A375 (cell line): ENCODE data around the gene FHOD1. TPM values are rescaled to one million over a fixed set of nuclear protein-coding genes. Genes with fewer than 3 reads are reported as not detected.

Source experiments
- small RNA-seq: library from RNA; depleted of rRNA; stranded (forward); fragments of <200 nt; gene quantifications from one replicate; pipeline ENCODE3, GENCODE V24; 2014
- total RNA-seq: library from RNA; depleted of rRNA; stranded (reverse); fragments of >200 nt; shearing (Covaris generic); gene quantifications from 2 replicates; pipeline ENCODE4 v1.2.3, GENCODE V29; 2014; rRNA removed

The FHOD1 gene
- total RNA-seq = 46.7 and 52.4 TPM in 2 replicates

DNA sequence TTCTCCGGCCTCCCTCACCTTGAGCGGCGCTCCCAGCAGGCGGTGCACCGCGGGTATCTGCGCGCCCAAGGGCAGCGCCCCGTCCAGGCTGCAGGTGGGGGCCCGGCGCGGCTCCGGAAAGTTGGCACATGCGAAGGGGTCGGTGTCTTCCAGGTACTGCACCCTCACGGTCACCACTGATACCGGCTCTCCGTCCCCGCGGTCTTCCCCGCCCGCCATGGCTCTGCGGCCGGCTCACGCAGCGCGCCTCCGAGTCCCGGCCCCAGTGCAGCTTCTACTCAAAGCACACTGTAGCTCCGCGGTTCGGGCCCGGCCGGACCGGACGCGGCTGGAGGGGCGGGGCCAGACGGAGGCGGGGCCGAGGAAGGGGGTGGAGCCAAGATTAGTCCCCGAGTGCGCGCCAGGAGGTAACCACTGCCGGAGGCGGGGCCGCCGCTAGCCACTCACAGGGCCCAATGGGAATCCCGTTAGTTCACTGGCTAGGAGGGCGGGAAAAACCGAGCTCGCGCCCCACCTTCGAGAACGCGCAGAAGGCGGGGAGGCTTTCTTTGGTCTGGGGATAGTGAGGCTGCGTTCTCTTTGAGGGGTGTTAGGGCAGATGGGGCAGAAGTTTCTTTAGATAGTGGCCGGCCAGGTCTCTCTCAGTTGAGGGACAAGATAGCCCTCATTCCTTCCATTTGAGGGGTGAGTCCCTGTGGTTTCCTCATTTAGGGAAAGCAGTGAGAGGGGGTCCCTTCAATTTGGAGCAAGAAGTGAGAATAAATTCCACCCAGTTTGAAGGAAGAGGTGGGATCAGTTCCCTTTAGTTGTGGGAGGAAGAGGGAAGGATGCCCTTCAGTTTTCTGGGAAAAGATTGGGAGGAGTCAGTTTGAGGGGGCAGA is at the start of gene FHOD1:
Gene FHOD1 (minus strand): TSS at position 290 of the 881 bp plus-strand sequence. CDS start 71 bp downstream, at position 219.

DNA sequence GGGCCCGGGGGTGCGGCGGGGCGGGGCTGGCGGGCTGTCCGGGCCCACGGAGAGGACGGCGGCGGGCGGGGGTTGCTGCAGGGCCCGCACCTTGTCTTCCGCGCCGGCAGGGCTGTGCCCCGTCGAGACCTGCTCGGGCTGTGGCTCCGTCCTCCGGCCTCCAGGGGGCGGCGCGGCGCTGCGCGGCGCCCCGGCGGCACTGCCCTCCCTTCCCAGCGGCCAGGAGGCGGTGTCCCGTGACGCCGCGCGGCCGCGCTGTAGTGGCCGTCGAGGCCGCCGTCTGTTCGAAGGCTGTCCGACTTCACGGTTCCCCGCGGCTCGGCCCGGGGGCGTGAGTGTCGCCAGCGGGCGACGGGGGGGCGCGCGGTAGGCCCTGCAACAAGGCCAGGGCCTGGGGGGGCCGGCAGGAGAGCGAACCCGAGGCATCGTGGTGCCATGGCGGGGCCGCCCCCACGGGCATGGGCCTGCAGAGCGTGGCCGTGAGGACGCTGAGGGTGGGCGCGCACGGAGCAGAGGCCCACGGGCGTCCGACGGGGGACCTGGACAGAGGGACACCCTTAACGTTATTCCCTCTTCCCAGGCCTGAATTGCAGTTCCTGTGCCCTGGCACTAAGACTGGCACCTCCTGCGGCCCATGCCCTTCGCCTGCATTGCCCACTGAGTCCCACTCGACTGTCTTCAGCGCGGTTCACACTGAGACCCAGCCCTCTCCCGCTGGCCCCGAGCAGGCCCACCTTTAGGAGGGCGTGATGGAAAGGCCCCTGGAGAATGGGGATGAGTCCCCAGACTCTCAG is 32.2 kb upstream of the FHOD1 start, which contains the start of gene PLEKHG4:
Gene PLEKHG4 (plus strand): TSS at position 237 of the 794 bp plus-strand sequence. CDS start 513 bp downstream, at position 750.

DNA sequence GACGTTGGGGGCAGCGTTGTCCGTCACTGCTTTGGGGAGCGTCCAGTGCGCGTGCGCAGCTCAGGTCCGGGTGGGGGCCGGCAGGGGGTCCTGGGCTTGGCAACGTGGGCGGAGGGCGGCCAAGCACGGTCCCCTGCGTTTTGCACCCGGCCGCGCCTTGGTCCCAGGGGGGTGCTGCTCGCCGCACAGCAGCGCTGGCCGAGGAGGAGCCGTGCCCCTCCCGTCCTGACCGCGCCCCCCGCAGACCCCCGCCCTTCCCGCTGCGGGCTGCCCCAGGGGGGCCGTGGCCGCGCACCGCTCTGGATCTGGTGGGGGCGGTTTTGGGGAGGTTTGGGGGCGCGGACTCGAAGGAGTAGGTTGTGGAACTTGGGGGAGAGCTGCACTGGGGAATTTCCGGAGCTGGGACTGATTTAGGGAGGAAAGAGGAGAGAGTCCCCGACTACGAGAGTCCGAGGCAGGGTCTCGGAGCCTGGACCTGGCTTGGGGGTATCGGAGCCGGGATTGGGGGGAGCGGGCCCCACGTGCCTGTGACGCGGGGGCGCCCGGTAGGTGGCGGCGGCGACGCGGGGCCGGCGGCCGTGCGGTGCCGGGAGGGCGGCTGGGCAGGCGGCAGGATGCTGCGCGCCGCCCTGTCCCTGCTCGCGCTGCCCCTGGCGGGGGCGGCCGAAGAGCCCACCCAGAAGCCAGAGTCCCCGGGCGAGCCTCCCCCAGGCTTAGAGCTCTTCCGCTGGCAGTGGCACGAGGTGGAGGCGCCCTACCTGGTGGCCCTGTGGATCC is 1.3 kb upstream of the FHOD1 start, which contains the start of gene SLC9A5:
Gene SLC9A5 (plus strand): TSS at position 579 of the 777 bp plus-strand sequence. CDS start 36 bp downstream, at position 615.

DNA sequence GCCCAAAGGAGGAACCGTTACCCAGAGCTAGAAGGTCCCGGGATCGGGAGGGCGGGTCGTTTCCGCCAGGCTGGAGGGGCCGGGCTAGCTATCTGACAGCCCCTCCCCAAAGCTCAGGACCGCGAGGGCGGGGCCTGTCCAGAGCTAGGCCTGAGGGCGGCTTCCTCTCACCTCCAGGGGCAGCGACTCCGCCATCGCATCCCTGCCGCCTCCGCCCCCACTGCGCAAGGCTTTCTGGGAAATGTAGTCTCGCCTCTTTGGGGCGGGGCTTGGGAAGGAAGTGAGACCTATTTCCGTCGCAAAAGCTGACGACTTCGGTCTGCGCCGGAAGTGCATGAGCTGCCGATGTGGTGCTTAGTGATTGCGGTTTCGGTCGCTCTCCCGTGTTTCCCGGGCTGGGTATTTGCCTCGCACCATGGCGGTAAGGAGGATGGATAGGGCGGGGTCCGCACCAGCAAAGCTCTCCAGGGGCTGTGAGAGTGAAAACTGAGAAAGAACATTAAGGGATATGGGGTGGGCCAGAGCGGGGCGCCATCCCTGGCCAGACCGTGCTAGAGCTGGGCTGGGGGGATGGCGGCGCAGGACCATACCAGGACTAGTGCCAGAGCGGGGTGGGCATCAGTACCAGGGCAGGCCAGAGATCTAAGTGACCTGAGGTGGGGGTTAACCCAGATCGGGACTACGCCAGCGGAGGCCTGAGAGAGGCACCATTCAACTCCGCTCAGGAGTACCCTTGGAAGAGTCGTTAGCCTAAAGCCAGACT is 20.3 kb downstream of the FHOD1 start, which contains the start of gene TMEM208:
Gene TMEM208 (plus strand): TSS at position 327 of the 763 bp plus-strand sequence. CDS start 89 bp downstream, at position 416.

DNA sequence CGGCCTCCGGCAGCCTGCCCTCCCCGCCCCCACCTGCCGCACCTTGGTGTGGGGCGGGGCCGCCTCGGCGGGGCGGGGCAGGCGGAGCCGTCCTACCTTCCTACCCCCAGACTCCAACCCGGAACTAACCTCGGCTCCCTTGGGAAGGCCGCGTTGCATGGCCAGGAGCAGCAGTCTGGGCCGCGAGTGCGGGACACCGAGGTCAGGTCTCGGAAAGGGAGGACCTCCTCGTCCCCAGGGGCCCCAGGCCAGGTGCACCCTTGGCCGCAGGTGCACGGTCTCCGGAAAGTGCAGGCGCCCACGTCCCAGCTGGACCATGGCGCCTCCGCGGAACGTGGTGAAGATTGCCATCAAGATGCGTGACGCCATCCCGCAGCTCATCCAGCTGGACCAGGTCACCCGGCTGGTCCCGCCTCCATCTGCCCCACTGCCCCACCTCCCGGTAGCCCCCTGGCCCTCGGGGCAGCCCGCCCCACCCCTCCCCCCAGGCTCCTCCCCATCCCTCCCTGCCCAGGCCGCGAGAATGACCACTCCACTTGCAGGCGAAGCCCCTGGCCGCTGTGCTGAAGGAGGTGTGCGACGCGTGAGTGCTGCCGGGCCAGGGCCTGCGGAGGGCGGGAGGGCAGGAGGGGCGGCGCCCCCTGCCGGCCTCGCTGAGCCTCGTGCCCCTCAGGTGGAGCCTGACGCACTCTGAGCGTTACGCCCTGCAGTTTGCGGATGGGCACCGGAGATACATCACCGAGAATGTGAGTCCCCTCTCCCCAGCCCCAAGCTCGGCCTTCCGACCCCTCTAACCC is 48.1 kb downstream of the FHOD1 start, which contains the start of gene ELMO3:
Gene ELMO3 (plus strand): TSS at position 121 of the 797 bp plus-strand sequence. CDS start 196 bp downstream, at position 317.

DNA sequence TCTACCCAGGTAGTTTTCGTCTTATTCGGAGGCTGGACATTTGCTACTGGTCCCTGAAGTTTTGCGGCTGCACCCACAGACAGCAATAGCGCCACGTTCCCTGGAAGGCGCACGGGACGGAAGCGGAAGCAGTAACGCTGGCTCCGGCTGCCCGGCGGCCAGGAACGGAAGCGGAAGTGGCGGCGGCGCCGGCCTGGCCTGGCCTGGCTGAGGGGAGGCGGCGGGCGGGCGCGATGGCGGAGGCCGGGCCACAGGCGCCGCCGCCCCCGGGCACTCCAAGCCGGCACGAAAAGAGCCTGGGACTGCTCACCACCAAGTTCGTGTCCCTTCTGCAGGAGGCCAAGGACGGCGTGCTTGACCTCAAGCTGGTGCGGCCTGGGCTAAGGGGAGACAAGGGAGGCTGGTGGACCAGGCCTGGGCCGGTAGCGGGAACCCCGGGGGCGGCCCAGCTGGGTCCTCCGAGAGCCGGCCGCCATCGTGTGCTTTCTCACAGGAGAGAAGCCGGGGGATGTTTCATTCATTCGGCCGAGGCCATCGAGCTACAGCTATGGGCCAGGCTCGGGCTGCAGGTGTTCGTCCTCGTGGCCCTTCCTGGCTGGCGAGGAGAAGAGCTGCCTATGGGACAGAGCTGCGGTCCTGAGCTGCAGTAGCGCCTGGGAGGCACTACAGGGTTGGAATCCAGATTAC is 55.1 kb downstream of the FHOD1 start, which contains the start of gene E2F4:
Gene E2F4 (plus strand): TSS at position 161 of the 687 bp plus-strand sequence. CDS start 73 bp downstream, at position 234.

DNA sequence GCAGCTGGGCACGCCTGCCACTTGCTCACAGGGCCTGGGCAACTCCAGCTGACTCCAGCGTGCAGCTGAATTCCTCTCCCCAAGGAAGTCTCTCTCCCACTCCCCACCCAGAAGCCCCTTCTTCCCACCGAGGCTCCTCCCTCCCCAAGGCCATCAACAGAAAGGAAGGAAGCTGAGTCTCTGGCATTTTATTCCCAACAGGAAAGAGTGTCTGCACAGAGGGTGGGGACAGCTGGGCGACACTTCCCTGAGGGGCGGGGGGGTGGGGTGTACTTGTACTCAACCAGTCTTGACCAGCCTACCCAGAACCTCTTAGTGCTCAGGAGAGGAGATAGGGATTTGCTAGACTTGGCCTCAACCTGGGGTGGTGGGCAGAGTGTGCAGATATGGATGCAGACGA is 57.2 kb downstream of the FHOD1 start, which contains the start of gene EXOC3L1:
Gene EXOC3L1 (minus strand): TSS at position 96 of the 400 bp plus-strand sequence. CDS start 460 bp downstream, outside the sequence.

DNA sequence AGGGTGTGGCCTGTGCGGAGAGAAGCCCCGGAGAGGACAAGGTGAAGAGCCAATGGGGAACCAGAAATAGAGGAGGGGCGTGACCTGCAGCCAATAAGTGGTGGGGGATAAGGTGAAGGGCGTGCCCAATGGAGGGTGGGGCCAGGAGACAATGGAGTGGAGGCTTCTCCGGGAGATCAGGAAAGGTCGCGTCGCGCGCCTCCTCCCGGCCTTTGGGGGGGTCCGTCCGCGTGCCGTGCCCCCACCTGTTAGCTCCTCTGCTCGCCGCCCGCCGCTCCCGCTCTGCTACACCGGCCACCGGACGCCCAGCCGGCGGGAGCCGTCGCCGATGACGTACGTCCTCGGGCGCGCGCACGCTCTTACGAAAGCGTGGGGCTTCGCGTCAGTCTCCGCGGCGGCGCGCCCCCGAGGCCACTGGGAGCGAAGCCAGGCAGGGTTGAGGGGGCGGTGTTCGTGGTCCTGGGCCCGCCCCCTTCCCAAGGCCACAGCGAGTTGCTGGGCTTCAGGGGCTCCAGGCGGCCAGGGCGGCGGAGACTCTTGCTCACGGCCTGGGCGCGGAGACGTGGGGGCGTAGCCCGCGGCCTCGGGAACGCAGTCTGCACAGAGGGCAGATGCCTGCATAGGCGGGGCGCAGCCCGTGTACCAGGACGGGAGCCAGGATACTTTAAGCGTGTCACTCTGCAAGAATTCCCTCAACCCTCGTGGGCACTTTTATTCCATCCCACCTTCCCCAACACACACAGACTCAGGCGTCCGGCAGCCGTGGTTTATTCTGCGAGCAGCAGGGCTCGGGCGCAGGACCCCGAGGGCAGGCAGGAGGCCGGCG is 63.4 kb downstream of the FHOD1 start, which contains the start of gene MATCAP1:
Gene MATCAP1 (minus strand): TSS at position 337 of the 826 bp plus-strand sequence. CDS start 3,353 bp downstream, outside the sequence.

Small RNA genes lying within 50 kb of the gene (small RNA-seq; reads per million reads assigned to genes)
- 0.33 reads per million for gene MIR328

Other genes with a start within 250 kb of the FHOD1 start
- gene CBFB, start 218.3 kb downstream of the FHOD1 start, total RNA-seq = 123 and 128 TPM in 2 replicates
- gene PHAF1, start 137.5 kb downstream of the FHOD1 start, total RNA-seq = 8.0 and 10.1 TPM in 2 replicates
- 0.42 and 0.45 TPM in 2 replicates for gene B3GNT9, start 96.5 kb downstream of the FHOD1 start, total RNA-seq
- gene TRADD, start 87.6 kb downstream of the FHOD1 start, total RNA-seq = 9.9 and 11.5 TPM in 2 replicates
- 9.3 and 17.5 TPM in 2 replicates for gene FBXL8, start 87.5 kb downstream of the FHOD1 start, total RNA-seq
- 16.1 and 23.6 TPM in 2 replicates for gene HSF4, start 82.7 kb downstream of the FHOD1 start, total RNA-seq
- gene NOL3, start 76.9 kb downstream of the FHOD1 start, total RNA-seq = 35.3 and 38.1 TPM in 2 replicates
- gene MATCAP1, start 63.5 kb downstream of the FHOD1 start, total RNA-seq = 24.4 and 25.3 TPM in 2 replicates
- 0.13 TPM in 1 of 2 replicates, not detected in the other for gene EXOC3L1, start 57.3 kb downstream of the FHOD1 start, total RNA-seq
- 175 and 180 TPM in 2 replicates for gene E2F4, start 55.3 kb downstream of the FHOD1 start, total RNA-seq
- gene ELMO3, start 48.4 kb downstream of the FHOD1 start, total RNA-seq = 1.6 and 3.5 TPM in 2 replicates
- gene TMEM208, start 20.4 kb downstream of the FHOD1 start, total RNA-seq = 56.0 and 80.0 TPM in 2 replicates
- gene SLC9A5, start 1.5 kb upstream of the FHOD1 start, total RNA-seq = 2.5 and 2.9 TPM in 2 replicates
- 23.7 and 26.2 TPM in 2 replicates for gene PLEKHG4, start 32.1 kb upstream of the FHOD1 start, total RNA-seq
- gene KCTD19, start 79.3 kb upstream of the FHOD1 start, total RNA-seq = not detected in 2 replicates
- gene LRRC36, start 79.3 kb upstream of the FHOD1 start, total RNA-seq = not detected in 2 replicates
- gene TPPP3, start 146.0 kb upstream of the FHOD1 start, total RNA-seq = 0.64 and 1.7 TPM in 2 replicates
- 1.4 TPM in 1 of 2 replicates, not detected in the other for gene ZDHHC1, start 169.0 kb upstream of the FHOD1 start, total RNA-seq
- gene HSD11B2, start 183.6 kb upstream of the FHOD1 start, total RNA-seq = 1.1 TPM in 1 of 2 replicates, not detected in the other
- gene ATP6V0D1, start 233.7 kb upstream of the FHOD1 start, total RNA-seq = 42.6 and 43.2 TPM in 2 replicates
- not detected in 2 replicates for gene AGRP, start 236.1 kb upstream of the FHOD1 start, total RNA-seq